ENCODE data around the gene RAB6A.
"Not testable (repeated sequence)": the region's sequence is repeated elsewhere in the genome, so short reads cannot be mapped to it uniquely, and the experiment has no call there.

Gene RAB6A

DNA sequence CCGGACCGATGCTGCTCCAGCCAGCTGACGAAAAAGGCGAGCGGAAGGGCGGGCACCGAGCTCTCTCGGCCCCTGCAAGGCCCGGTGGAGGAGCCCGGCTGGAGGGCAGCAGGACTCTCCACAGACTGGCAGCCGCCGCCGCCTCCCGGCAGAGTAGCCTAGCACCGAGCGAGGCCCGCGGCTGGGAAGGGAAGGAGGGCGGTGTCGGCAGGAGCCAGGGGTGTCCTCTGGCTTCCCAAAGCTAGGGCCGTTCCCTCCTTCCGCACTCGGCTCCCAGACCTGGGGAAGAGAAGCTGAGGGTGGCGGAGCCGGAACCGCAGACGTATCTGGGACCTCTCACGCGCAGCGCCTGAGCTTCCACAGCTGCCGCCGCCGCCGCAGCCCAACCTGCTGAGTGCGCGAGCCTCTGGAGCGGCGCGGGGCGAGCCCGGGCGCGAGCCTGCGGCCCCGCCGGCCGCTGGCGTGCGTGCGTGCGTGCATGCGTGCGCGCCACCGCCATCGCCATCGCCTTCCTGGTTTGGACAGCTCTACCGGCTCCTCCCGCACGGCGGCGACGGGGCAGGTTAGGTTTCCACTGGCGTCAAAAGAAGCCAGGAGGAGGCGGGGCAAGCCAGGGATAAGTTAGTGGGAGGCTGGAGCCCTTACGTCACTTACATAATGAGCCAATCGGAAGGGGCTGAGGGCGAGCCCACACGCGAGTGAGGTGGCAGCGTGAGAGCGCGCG is at the start of gene RAB6A:
RAB6A (minus strand) TSS at position 396 of the 724 bp plus-strand sequence. CDS start 439 bp downstream, outside the sequence.
- Mint-ChIP-seq H3K4me3 (peak within 1 kb of the TSS; percentile 86), H3K27me3 (peaks cover 11% of the 10 kb centered on the region), H3K9me3 (no peaks in the 10 kb centered on the region), H3K4me1 (peaks cover 30% of the 10 kb centered on the region), H3K27ac (peak within 1 kb of the TSS; percentile 93), H3K36me3 (peaks cover 13% of the 10 kb centered on the region)
- CTCF ChIA-PET = interaction anchor here (0.9 to 5.0 kb wide), 2 partner anchors 19 to 135 kb away, joined by 3 to 36 read pairs; no protein-coding TSS in a partner anchor
- DNase-seq = peak; percentile 100

DNA sequence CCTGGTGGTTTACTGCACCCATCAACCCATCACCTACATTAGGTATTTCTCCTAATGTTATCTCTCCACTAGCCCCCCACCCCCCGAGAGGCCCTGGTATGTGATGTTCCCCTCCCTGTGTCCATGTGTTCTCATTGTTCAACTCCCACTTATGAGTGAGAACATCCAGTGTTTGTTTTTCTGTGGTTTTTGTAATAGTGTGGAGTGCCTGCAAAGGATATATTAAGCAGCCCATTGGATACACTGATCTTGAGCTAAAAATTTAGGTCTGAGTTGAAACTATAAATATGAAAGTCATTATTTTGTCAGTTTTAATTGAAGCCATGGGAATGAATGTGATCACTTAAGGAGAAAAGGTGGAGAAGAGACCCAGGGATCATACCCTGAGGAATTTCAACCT is 49.8 kb upstream of the RAB6A start:
- H3K9me3 Mint-ChIP-seq = no peaks in the 10 kb centered on the region
- H3K4me3 Mint-ChIP-seq = no peak overlapping the region
- no peak for DNase-seq
- CTCF ChIA-PET = no interaction called here
- H3K36me3 Mint-ChIP-seq = peaks cover 34% of the 10 kb centered on the region
- H3K27ac Mint-ChIP-seq = no peak overlapping the region
- H3K4me1 Mint-ChIP-seq = no peaks in the 10 kb centered on the region
- H3K27me3 Mint-ChIP-seq = no peaks in the 10 kb centered on the region

DNA sequence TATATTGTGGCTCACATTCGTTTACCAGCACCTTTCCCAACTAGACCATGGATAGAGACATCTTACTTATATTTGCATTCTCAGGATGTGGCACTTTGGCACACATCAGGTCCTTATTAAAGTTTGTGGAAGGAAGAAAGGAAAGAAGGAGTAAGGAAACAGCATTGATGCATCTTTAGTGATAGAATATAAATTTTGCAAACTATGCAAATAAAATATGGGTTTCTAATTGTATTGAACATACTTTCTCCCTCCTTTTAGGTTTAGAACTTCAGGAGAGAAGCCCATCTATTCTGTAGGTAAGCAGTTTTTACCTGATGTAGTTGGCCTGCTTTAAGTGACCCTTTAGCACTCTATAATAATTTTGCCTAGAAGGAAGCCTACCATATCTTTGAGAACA is 47.2 kb upstream of the RAB6A start:
- Mint-ChIP-seq H3K36me3 (peaks cover 32% of the 10 kb centered on the region), H3K4me3 (no peak overlapping the region), H3K27ac (no peak overlapping the region), H3K27me3 (no peaks in the 10 kb centered on the region), H3K4me1 (no peaks in the 10 kb centered on the region), H3K9me3 (no peaks in the 10 kb centered on the region)
- CTCF ChIA-PET = no interaction called here
- DNase-seq = no peak

DNA sequence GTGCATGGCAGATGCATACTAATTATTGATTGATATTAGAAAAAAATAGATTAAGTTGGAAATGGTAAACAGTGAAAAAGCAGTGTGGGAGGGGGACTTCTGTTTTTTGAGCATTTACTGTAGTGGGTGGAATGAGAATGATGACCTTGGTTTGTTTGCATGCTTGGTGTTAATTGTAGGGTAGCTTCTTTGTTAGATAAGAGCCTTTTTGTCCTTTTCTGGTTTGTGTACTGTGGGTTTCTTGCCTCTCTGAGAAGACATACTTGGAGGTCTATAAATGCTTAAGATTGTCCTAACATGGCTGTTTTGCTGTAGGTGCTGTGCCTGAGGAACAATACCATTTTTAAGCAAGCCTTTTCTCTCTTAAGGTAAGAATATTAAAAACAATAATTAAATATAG is 43.8 kb upstream of the RAB6A start:
- H3K27ac Mint-ChIP-seq = no peak overlapping the region
- CTCF ChIA-PET = no interaction called here
- no peaks in the 10 kb centered on the region for H3K27me3 Mint-ChIP-seq
- DNase-seq = no peak
- no peak overlapping the region for H3K4me3 Mint-ChIP-seq
- H3K9me3 Mint-ChIP-seq = no peaks in the 10 kb centered on the region
- H3K36me3 Mint-ChIP-seq = peaks cover 21% of the 10 kb centered on the region
- H3K4me1 Mint-ChIP-seq = no peaks in the 10 kb centered on the region

DNA sequence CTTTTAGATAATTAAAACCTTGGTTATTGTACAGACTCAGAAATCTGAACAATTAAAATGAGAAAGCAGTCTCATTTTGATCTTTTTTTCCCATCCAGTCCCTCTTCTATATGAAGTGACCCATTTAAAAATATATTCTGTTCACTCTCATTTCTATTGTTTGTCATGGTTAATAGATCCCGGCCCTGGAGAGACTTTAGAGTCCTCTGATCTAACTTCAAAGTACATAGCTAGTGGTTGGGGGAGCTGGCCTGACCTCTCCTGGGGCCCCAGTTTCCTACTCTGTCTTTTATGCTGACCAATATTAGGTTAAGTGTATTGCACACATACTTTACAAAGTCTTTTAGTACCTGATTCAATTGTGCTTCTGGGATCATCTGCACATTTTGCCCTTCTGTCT is 40.3 kb upstream of the RAB6A start:
- no peaks in the 10 kb centered on the region for H3K4me1 Mint-ChIP-seq
- H3K27me3 Mint-ChIP-seq = no peaks in the 10 kb centered on the region
- DNase-seq = no peak
- H3K9me3 Mint-ChIP-seq = no peaks in the 10 kb centered on the region
- peaks cover 8% of the 10 kb centered on the region for H3K36me3 Mint-ChIP-seq
- CTCF ChIA-PET = interaction anchor here (1.3 kb wide), 1 partner anchor 9 kb away, joined by 3 read pairs; no protein-coding TSS in a partner anchor
- H3K4me3 Mint-ChIP-seq = no peak overlapping the region
- H3K27ac Mint-ChIP-seq = no peak overlapping the region

DNA sequence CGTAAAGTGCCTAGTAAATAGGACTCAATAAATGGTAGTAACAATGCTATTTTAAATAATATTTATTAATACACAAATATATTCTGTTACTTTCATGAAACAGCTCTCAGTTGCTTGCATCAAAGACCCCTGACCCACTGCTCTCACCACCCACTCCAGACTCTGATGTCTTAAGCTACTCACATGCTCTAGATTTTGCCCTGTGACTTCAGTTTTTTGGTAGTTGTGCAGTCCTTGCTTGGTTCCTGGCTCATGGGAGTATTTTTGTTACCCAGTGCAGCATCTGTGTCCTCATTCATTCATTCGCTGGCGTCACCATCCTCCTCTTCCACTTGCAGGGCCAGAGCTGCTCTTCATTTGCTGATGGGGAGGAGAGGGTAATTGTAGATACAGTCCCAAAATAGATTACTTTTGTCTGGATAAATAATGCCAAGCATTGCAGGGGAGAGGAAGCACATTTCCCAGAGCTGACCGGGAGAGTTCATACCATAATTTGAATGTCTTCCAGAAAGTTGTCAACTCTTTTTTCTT is 39.5 kb upstream of the RAB6A start:
- CTCF ChIA-PET = no interaction called here
- Mint-ChIP-seq H3K4me1 (no peaks in the 10 kb centered on the region), H3K4me3 (no peak overlapping the region), H3K36me3 (peaks cover 4% of the 10 kb centered on the region), H3K9me3 (no peaks in the 10 kb centered on the region), H3K27ac (no peak overlapping the region), H3K27me3 (no peaks in the 10 kb centered on the region)
- DNase-seq = no peak

DNA sequence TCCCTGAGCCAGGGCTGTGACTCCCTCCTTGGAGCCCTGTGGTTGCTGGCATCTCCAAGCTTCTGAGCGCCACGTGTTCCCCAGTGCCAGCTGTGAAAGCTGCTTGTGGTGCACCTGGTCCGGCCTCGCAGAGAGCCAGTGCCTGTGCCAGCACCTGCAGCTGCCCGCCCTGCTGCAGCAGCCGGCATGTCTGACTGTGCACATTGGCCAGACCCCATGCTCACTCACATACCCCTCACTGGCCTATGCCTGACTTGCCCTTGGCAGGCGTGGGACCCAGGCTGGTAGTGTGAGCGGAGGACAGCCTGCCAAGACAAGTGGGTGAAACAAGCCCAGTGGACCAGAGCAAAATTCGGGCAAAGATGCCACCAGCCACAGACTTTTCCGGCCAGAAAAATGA is 36.6 kb upstream of the RAB6A start:
- CTCF ChIA-PET = interaction anchor here (1.2 kb wide), 1 partner anchor 18 kb away, joined by 3 read pairs; no protein-coding TSS in a partner anchor
- Mint-ChIP-seq H3K9me3 (no peaks in the 10 kb centered on the region), H3K27ac (no peak overlapping the region), H3K36me3 (peaks cover 7% of the 10 kb centered on the region), H3K4me3 (no peak overlapping the region), H3K4me1 (no peaks in the 10 kb centered on the region), H3K27me3 (no peaks in the 10 kb centered on the region)
- DNase-seq = no peak

DNA sequence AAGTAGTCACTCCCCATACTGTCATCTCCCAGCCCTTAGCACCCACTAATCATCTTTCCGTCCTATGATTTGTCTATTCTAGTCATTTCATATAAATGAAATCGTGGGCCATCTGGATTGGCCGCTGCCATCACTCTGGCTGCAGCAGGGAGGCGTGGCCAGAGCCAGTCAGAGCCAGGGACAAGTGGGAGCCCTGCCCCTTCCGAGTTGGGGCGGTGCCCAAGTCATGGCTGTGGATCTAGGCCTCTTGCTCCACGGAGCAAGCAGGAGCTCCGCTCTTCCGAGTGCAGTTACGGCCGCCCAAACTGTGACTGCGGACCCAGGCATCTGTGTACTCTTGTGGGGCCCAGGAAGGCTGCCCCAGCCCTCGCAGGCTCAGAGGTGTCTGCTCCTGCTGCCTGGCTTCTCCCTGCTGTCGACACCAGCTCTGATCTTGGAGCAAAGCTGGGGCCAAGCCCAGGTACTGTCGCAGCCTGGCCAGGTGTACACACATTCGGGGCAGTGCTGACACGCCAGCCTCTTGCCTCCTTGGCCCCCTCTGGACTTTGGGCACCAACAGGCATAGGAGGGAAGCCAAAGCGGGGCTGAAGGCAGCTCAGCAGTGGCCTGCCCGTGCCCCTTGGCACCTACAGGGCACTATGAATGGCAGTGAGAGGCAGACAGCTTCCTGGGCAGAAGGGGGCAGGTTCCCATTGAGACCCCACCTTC is 35.2 kb upstream of the RAB6A start:
- CTCF ChIA-PET = interaction anchor here (1.2 kb wide), 1 partner anchor 16 kb away, joined by 3 read pairs; no protein-coding TSS in a partner anchor
- H3K27me3 Mint-ChIP-seq = no peaks in the 10 kb centered on the region
- no peak for DNase-seq
- H3K36me3 Mint-ChIP-seq = peaks cover 9% of the 10 kb centered on the region
- no peak overlapping the region for H3K4me3 Mint-ChIP-seq
- H3K9me3 Mint-ChIP-seq = no peaks in the 10 kb centered on the region
- H3K4me1 Mint-ChIP-seq = peaks cover under 1% of the 10 kb centered on the region
- H3K27ac Mint-ChIP-seq = no peak overlapping the region

DNA sequence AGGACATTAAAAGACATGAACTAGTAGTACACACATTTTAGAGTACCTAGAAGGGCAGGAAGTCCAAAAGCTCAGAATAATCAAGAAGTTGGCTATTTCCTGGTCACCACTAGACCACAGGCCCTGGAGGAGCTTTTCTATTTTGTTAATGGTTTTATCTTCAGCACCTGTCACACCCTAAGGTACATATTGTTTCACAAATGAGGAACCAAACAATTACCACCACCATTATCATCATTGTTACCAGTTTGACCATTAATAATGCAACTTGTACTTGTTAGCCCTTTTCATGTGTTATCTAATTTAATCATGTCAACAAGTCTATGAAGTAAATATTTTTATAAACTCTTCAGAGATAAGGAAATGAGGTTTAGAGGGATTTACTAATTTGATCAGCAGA is 31.7 kb upstream of the RAB6A start:
- CTCF ChIA-PET = no interaction called here
- no peak overlapping the region for H3K4me3 Mint-ChIP-seq
- H3K27me3 Mint-ChIP-seq = no peaks in the 10 kb centered on the region
- DNase-seq = no peak
- H3K27ac Mint-ChIP-seq = no peak overlapping the region
- H3K9me3 Mint-ChIP-seq = no peaks in the 10 kb centered on the region
- H3K4me1 Mint-ChIP-seq = peaks cover 21% of the 10 kb centered on the region
- peaks cover 6% of the 10 kb centered on the region for H3K36me3 Mint-ChIP-seq

DNA sequence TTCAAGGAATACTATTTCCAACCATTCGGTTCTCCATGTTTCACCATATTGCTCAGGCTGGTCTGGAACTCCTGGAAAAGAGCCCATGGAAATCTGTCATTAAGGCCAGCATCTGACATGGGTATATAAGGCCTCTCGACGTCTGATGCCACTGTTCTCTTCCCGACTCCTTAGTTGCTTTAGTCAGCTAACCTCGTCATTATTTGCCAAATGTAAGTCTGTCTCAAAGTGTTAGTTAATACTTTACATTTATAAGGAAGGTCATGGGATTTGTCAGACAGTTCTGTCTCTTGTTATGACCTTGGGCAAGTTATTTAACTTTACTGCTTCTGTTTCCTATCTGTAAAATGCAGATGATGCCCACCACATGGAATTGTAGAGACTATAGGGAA is 28.4 kb upstream of the RAB6A start:
- peak overlapping the region; percentile 46 for H3K27ac Mint-ChIP-seq
- no peaks in the 10 kb centered on the region for H3K27me3 Mint-ChIP-seq

DNA sequence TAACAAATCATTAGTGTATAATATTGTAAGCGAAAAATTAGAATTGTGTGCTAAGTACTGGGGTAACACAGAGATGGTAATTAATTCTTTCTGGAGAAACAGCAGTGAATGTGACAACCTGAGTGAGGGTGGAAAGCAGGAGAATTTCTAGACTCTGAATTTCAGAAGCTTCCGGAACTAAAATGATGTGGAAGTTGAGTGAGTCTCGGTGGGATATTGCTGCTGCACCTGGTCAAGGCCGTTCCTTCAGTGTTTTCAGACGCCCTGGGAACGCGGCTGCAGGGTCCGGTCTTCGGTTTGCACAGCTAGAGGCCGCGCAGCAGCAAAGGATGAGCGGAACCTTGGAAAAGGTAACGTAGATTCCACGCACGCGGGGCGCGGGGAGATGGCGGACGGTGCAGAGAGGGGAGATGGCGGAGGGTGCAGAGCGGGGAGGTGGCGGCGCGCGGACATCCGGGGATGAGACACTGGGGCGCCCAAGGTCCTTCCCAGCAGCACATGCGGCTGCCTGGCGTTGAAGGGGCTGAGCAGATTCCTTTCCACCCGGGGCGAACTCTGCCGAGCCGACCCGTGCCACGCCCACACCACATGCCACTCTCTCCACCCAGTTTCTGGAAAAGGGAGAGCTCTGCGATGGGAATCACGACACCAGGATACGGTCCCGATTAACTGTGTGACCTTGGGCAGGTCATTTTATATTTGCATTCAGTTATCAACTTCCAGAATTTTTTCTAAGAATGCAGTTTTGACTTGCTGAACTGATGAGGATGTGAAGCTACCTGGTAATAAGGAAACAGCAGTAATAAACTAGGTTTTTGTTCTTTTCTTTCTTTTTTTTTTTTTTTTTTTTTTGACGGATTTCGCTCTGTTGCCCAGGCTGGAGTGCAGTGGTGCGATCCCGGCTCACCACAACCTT is 27.0 kb upstream of the RAB6A start, which contains the start of gene MRPL48:
MRPL48 (plus strand) TSS at position 232 of the 916 bp plus-strand sequence; CDS start at position 330, 98 bp downstream.
- H3K27ac Mint-ChIP-seq = peak within 1 kb of the TSS; percentile 95
- DNase-seq = peak; percentile 93
- H3K4me3 Mint-ChIP-seq = peak within 1 kb of the TSS; percentile 99
- CTCF ChIA-PET = no interaction called here
- H3K36me3 Mint-ChIP-seq = peaks cover 2% of the 10 kb centered on the region
- H3K9me3 Mint-ChIP-seq = no peaks in the 10 kb centered on the region
- peaks cover 38% of the 10 kb centered on the region for H3K4me1 Mint-ChIP-seq
- H3K27me3 Mint-ChIP-seq = no peaks in the 10 kb centered on the region

More for the DNA sequence above, 28.4 kb upstream of the RAB6A start:
- H3K4me1 Mint-ChIP-seq = peaks cover 38% of the 10 kb centered on the region
- no peak for DNase-seq
- H3K9me3 Mint-ChIP-seq = no peaks in the 10 kb centered on the region
- CTCF ChIA-PET = no interaction called here
- H3K36me3 Mint-ChIP-seq = peaks cover 5% of the 10 kb centered on the region
- peak overlapping the region; percentile 99 for H3K4me3 Mint-ChIP-seq

DNA sequence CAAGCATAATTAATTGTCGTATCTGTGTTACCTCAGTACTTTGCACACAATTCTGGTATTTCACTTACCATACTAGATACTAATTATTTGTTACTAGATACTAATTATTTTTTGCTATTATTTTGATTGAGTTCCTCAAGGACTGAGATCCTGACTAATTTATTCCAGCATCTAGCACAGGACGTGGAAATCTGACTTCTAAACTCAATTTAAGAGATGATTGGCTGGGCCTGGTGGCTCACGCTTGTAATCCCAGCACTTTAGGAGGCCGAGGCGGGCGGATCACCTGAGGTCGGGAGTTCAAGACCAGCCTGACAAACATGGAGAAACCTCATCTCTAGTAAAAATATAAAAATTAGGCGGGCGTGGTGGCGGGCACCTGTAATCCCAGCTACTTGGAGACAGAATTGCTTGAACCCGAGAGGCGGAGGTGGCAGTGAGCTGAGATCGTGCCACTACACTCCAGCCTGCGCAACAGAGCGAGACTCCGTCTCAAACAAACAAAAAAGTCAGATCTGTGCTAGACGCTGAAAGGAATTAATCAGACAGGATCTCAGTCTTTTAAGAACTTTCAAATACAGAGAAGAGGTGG is 26.3 kb upstream of the RAB6A start:
- CTCF ChIA-PET = no interaction called here
- Mint-ChIP-seq H3K9me3 (no peaks in the 10 kb centered on the region), H3K4me1 (peaks cover 38% of the 10 kb centered on the region), H3K4me3 (peak overlapping the region; percentile 99), H3K36me3 (peaks cover 2% of the 10 kb centered on the region), H3K27ac (peak overlapping the region; percentile 95), H3K27me3 (no peaks in the 10 kb centered on the region)
- no peak for DNase-seq

DNA sequence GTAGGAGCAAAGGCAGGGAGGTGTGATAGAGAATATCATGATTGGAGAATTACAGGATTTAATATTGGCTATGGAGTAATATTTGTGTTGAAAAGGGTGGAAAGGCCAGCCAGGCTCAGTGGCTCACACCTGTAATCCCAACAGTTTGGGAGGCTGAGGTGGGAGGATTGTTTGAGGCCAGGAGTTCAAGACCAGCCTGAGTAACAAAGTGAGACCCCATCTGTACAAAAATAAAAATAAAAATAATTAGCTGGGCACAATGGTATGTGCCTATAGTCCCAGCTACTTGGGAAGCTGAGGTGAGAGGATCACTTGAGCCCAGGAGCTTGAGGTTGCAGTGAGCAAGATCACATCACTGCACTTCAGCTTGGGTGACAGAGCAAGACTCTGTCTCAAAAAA is 24.6 kb upstream of the RAB6A start:
- H3K9me3 Mint-ChIP-seq, H3K27ac Mint-ChIP-seq, H3K4me3 Mint-ChIP-seq, CTCF ChIA-PET, H3K36me3 Mint-ChIP-seq, DNase-seq: not testable (repeated sequence)
- peaks cover 10% of the 10 kb centered on the region for H3K27me3 Mint-ChIP-seq
- peaks cover 38% of the 10 kb centered on the region for H3K4me1 Mint-ChIP-seq
